GM23338 (cell line): ENCODE results near the gene ADORA1.

ENCODE experiments used
- CREB1 ChIP-seq: fragments of 250-450 bp; sonication (Bioruptor Pico); IDR thresholded peaks from 2 replicates; pipeline ENCODE4 v1.5.0; 2020; ENCODE audit warnings: low read depth, mild to moderate bottlenecking, moderate library complexity
- EZH2 ChIP-seq: fragments of 200-600 bp; sonication (generic); IDR thresholded peaks from one replicate; pipeline ENCODE4 v1.8.0; 2017; ENCODE audit warnings: antibody characterized with exemption, mild to moderate bottlenecking, low read depth; ENCODE audit not compliant: unreplicated experiment
- EZH2phosphoT487 ChIP-seq: fragments of 200-600 bp; sonication (generic); IDR thresholded peaks from one replicate; pipeline ENCODE4 v1.8.1; 2018; ENCODE audit warnings: antibody characterized with exemption; ENCODE audit not compliant: unreplicated experiment
- JUNB ChIP-seq: IDR thresholded peaks from one replicate; pipeline ENCODE4 v1.6.1; 2016; ENCODE audit warnings: antibody characterized with exemption; ENCODE audit not compliant: unreplicated experiment
- NANOG ChIP-seq: IDR thresholded peaks from 2 replicates; pipeline ENCODE4 v1.6.1; 2016; ENCODE audit warnings: antibody characterized with exemption, borderline replicate concordance
- POLR2AphosphoS5 ChIP-seq: IDR thresholded peaks from 2 replicates; pipeline ENCODE4 v1.6.1; 2016; ENCODE audit warnings: antibody characterized with exemption, low read depth
- REST ChIP-seq: IDR thresholded peaks from one replicate; pipeline ENCODE4 v1.6.1; 2018; ENCODE audit warnings: antibody characterized with exemption; ENCODE audit not compliant: unreplicated experiment
- STAT1 ChIP-seq: IDR thresholded peaks from one replicate; pipeline ENCODE4 v1.6.1; 2016; ENCODE audit warnings: antibody characterized with exemption; ENCODE audit not compliant: unreplicated experiment
- ZNF114 ChIP-seq: fragments of 250-450 bp; sonication (Bioruptor Pico); IDR thresholded peaks from 2 replicates; pipeline ENCODE4 v1.5.0; 2020; ENCODE audit warnings: mild to moderate bottlenecking, moderate library complexity
- ZNF331 ChIP-seq: fragments of 250-450 bp; sonication (Bioruptor Pico); IDR thresholded peaks from 2 replicates; pipeline ENCODE4 v1.5.0; 2020; ENCODE audit warnings: low read depth, mild to moderate bottlenecking, moderate library complexity
- ZNF462 ChIP-seq: fragments of 250-450 bp; sonication (Bioruptor Pico); IDR thresholded peaks from 2 replicates; pipeline ENCODE4 v1.5.0; 2020; ENCODE audit warnings: mild to moderate bottlenecking, moderate library complexity
- TF ChIP-seq, protein P1 (sequence below), 2 experiments: fragments of 200-600 bp in 1 of 2; sonication (generic) in 1 of 2; conservative IDR thresholded peaks; 2 replicates each; pipeline versions ENCODE4 v1.5.1 to v1.6.1; 2016 to 2017; ENCODE audit warnings: antibody characterized with exemption in 2 of 2, low read depth in 2 of 2, mild to moderate bottlenecking in 2 of 2, moderate library complexity in 1 of 2
- TF ChIP-seq, protein P2 (sequence below): IDR thresholded peaks from 2 replicates; pipeline ENCODE4 v1.6.1; 2016; ENCODE audit warnings: antibody characterized with exemption

GRCh38 chr1:203138066-203138465 lies 10.5 kb downstream of the ADORA1 start:
- TF ChIP-seq, protein P1, sequence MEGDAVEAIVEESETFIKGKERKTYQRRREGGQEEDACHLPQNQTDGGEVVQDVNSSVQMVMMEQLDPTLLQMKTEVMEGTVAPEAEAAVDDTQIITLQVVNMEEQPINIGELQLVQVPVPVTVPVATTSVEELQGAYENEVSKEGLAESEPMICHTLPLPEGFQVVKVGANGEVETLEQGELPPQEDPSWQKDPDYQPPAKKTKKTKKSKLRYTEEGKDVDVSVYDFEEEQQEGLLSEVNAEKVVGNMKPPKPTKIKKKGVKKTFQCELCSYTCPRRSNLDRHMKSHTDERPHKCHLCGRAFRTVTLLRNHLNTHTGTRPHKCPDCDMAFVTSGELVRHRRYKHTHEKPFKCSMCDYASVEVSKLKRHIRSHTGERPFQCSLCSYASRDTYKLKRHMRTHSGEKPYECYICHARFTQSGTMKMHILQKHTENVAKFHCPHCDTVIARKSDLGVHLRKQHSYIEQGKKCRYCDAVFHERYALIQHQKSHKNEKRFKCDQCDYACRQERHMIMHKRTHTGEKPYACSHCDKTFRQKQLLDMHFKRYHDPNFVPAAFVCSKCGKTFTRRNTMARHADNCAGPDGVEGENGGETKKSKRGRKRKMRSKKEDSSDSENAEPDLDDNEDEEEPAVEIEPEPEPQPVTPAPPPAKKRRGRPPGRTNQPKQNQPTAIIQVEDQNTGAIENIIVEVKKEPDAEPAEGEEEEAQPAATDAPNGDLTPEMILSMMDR (conservative IDR thresholded peaks at IDR 0.05; ENCODE audit: low read depth in 2 of 2), result no peak
- TF ChIP-seq STAT1 (no peak), EZH2 (no peak), EZH2phosphoT487 (no peak), POLR2AphosphoS5 (no peak), JUNB (no peak), ZNF331 (no peak), REST (no peak), CREB1 (no peak), ZNF462 (CRISPR knock-in tag) (no peak), NANOG (no peak), ZNF114 (CRISPR knock-in tag) (no peak)
- TF ChIP-seq, protein P2, sequence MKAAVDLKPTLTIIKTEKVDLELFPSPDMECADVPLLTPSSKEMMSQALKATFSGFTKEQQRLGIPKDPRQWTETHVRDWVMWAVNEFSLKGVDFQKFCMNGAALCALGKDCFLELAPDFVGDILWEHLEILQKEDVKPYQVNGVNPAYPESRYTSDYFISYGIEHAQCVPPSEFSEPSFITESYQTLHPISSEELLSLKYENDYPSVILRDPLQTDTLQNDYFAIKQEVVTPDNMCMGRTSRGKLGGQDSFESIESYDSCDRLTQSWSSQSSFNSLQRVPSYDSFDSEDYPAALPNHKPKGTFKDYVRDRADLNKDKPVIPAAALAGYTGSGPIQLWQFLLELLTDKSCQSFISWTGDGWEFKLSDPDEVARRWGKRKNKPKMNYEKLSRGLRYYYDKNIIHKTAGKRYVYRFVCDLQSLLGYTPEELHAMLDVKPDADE, result no peak
